ENCODE measurements around the gene PROK1.

DNA sequence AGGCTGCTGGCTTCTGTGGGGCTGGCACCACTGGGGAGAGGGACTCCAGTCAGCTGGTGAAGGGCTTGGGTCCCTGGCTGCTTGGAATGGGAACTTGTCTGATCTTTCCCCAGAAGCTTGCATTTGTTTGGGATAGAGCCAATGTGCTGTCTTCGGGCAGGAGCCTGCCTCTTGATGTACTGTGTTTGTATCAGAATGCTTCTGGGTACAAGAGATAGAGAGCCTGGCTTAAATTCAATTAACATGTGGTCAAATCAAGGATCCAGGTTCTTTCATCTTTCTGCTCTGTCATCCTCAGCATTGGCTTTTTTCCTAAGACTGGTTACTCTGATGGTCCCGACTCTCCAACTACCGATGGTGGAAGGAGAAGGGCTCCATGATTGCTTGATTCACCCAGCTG is 16.0 kb upstream of the PROK1 start:
- TF ChIP-seq RAD21 (conservative IDR thresholded peaks at IDR 0.05 in 1 of 2, IDR thresholded peaks at IDR 0.05 in 1 of 2) (no peak), NFE2L2 (conservative IDR thresholded peaks at IDR 0.05; ENCODE audit: low read length) (no peak)
